ENCODE results near the gene NCS1.
"Not testable (repeated sequence)": the region's sequence is repeated elsewhere in the genome, so short reads cannot be mapped to it uniquely, and the experiment has no call there.

Gene NCS1

DNA sequence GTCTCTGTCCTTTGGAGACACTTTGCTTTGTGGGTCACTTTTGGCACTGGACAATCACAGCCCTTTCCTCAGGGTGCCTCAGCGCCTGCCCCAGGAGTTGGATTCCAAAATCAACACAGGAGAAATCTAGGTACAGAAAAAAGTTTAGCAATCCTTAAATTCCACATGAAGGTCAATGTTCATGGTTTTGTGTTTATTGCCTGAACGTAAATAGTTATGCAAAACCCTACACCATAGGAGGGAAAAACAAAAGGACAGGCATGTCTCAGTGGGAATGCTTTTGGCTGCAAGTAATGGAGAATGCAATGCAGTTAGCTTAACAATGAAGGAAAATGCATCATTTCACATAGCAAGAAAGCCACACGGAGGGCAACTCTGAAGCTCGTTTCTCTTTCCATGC is 86.8 kb downstream of the NCS1 start:
- DNase-seq (ENCODE audit: insufficient read length, low spot score) = no peak
- FAIRE-seq = no peak

DNA sequence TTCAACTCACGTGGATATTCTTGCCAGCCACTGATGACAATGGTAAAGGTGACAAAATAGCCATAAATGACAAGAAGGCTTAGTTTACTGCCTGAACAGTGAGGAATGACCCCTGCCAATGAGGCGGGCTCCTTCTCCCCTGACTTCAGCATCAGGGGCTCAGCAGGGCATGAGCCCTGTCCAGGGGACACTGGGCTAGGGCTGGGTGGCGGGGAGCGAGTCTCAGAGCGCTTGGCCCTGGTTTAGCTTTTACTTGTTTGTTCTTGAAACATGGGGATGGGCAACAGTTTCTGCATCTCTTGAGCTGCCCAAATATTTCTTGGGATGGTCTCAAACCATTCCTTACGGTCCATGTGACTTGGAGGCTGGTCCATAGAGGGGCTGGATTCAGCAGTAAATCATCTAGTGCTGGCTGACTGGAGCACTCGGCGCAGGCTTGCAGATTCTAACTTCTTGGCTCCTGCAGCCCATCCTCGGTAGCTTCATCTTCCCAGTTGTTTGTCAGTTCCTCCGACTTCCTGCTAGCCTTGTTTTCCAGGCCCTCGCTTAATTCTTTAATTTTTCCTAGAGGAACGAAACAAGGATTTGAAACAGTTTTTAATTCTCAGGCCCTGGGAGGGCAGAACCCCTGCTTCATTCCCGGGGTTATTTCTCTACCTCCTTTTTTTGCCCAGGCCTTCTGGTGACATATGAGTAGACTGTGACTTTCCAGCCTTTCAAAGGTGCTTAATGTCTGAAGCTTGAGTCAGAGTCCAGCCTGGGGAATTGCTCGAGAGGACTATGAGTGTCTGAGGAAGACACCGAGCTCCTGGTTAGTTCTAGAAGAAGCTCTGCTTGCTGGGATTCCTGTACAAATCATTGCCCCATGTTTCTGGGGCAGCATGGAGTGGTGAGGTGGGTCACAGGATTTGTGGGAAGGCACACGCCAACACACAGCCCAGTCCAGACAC is 88.9 kb downstream of the NCS1 start:
- DNase-seq (ENCODE audit: insufficient read length, low spot score) (no peak), FAIRE-seq (no peak)

GRCh38 chr9:130262061-130262745 is 90.0 kb downstream of the NCS1 start:
- FAIRE-seq (no peak), DNase-seq (ENCODE audit: insufficient read length, low spot score) (no peak)

DNA sequence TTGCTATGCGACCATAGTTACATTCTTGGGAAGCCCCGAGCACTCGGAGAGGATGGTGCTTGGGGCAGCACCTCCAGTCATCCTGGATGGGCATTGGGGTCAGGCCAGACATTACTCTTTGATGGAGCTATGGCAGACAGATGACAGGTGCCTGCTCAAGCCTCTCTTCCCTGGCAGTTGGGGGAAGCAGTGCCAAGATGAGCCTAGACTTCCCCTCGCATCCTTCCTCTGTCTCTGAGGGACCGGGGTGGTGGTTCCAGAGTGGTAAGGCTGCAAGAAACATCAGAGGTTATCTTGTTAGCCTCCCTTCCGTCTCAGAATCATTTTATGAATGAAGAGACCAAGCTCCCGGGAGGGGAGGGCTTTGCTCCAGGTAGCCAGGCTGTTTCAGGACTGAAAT is 90.6 kb downstream of the NCS1 start:
- FAIRE-seq = no peak
- DNase-seq (ENCODE audit: insufficient read length, low spot score) = no peak

DNA sequence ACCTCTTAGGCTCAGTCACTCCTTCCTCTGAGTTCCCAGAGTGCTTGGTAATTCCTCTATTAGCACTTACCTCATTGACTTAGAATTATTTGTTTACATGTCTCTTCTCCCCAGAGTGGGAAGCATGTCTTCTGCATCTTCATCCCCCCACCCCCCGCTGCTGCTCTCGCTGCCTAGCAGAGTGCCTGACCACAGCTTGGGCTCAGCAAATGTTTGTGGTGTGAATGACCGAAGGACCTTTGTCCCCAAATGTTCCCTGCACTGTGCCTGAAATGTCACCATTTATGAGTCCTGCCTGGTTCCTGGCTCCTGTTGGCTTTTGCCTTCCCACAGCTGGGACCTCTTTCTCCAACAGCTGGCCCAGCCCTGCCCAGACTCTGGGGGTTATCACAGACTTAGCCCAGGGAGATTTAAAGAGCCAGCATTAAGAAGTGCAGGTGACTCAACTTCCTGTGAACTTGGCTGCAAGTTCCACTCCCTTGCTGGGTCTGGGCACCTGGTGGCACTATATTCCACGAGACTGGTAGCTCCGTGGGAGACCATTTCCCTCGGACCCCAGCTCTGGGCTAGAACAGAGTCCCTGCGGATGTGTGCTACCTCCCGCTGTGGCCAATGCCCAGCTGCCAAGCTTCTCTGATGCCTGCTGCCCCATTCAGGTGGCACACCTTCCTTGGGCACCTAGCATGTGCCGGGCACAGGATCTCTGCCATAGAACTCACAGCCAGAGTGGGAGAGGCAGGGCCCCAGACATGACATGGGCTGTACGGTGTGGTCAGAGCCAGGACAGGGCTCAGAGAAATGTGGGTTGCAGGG is 91.6 kb downstream of the NCS1 start:
- DNase-seq (ENCODE audit: insufficient read length, low spot score) = no peak
- FAIRE-seq = no peak

DNA sequence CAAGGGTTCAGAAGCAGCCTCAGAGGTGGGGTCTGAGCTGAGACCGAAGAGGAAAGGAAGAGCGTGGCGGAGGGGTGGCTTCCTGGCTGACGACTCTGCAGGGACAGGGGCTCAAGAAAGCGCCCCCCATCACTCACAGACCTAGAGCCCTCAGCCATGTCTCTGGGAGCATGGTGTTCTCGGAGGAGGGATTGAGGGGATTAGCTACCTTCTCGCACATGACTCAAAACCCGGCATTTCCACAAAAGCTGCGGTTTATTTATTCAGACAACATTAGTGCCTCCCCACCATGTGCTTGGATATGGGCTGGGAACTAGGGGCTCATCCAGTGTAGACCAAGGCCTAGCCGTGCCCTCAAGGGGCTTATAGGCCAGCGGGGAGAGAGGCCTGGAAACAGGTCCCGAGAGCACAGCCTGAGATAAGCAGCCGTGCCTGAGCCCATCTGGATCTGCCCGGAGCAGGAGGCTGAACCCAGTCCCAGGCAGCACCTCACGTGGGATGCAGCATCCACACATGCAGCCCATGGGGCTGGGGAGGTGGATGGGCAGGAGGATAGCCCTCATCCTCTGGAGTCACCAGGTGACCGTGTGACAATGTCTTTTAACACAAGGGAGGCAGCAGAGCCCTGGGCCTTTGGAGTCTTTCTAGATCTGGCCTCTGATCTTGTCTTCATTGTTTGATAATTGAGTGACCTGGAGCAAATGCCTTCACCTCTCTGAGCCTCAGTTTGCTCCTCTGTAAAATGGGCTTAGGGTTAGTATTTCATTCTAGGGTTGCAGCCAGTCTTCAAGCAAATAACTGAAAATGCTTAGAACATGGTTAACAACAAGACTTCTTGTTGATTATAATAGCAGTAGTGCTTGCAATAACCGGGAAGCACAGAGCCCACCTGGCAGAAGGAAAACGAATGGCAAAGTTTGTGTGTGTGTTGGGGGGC is 92.5 kb downstream of the NCS1 start:
- FAIRE-seq (no peak), DNase-seq (ENCODE audit: insufficient read length, low spot score) (no peak)

DNA sequence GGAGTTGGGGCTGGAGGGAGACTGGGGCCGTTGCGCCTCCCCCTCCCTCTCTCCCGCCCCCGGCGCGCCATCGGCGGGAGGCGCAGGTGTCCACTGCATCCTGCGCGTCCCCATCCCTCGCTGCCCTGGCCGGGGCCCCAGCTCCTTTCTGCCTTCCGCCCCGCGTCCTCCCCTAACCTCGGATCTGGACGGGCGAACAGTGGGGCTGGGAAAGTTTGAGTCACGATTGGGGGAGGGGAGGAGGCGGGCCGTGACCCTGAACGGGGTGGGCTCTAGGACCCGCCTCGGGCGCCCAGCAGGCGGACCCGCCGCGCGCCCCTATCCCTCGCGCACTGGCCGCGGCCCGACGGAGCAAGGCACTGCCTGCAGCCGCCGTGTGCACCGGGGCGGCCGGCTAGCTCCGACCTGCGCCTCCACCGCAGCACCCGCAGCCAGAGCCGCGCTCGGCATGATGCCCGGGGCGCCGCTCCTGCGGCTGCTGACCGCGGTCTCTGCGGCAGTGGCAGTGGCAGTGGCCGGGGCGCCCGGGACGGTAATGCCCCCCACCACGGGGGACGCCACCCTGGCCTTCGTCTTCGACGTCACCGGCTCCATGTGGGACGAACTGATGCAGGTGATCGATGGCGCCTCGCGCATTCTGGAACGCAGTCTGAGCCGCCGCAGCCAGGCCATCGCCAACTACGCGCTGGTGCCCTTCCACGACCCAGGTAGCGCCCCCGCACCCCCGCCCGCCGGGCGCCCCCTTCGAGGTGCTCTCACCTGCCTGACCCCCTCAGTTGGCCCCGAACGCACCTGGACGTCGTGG is 93.4 kb downstream of the NCS1 start, which contains the start of gene HMCN2:
TSS of gene HMCN2 (plus strand) at position 330 of the 805 bp plus-strand sequence. CDS start at position 449, 119 bp downstream.
- no peak for FAIRE-seq
- no peak for DNase-seq (ENCODE audit: insufficient read length, low spot score)

DNA sequence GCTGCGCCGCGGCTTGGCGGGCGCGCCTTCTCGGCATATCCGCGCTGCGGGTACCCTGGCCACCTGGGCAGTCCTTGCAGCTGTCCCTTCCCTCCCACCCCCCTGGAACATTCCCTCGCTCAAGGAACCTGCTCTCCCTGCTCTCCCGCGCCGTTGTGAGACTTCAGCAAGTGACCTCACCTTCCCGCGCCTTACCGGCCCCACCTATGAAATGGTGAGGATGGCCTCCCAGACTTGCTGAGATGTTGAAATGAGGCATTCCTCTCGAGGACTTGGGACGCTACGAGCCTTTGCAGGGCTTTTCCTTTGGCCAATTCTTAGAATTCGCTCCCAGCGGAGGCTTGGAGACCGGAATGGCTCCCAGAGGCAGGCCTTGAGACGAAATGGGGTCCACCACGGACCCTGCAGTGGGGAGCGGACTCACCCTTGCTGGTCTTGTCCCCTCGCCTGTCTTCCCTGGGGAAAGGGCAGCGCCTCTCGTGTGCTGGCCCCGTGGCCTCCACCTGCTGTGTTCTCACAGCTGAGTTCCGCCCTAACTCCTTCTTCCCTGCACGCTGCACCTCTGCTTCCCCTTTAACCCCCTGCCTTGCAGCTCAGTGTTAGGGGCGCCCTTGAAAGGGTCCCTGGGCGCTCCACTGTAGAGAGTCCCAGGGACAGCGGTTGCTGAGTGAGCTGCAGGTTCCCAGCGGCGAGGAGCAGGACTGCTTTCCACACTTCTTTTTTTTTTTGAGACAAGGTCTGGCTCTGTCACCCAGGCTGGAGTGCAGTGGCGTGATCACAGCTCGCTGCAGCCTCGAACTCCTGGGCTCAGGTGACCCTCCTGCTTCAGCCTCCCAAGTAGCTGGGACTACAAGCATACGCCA is 94.3 kb downstream of the NCS1 start:
- FAIRE-seq = no peak
- DNase-seq (ENCODE audit: insufficient read length, low spot score) = no peak

DNA sequence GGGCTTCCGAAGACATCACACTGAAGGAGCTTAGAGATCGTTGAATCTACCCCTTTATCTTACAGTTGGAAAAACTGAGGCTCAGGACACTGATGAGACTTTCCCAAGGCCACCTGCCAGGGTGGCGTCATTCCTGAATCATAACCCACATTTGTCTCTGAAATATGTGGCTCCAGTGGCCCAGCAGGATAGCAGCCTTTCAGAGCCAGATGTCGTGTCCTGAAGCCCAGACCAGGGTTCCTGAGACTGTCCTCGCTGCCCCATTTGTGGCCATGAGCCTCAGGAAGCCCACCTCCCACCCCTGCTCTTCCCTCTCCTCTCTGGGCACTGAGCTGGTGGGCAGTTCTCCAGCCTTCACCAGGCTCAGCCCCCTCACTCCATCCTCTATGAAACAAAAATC is 95.7 kb downstream of the NCS1 start:
- DNase-seq (ENCODE audit: insufficient read length, low spot score) (no peak), FAIRE-seq (no peak)

DNA sequence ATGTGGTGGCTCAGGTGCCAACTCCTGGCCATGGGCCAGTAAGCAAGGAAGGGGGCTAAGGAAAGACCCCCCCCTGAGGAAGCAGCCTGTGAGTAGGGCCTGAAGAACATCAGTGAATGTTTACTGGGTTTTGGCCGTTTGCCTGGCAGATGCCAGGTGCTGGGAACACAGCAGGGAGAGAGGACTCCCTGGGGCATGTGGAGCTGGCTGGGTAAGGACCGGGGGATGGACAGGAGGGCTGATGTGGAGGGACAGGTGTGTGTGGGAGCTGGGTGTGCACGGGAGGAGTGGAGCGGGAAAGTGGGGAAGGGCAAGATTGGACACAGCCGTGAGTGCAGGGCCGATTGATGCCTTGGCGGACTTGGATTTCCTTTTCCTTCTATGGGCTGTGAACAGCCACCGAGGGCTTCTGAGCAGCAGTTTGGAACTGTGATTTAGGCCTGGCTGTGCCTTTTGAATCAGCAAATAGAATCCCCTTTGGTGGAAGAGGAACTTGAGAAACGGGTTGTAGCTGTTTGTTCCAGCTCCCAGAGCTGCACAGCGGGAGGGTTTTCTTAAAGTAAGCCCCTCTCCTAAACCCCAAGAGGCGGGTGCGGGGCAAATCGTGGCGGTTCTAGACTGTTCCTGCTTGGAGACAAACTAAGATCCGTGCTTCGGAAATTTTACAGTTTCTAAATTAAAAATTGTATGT is 96.5 kb downstream of the NCS1 start:
- DNase-seq (ENCODE audit: insufficient read length, low spot score) (no peak), FAIRE-seq (no peak)

DNA sequence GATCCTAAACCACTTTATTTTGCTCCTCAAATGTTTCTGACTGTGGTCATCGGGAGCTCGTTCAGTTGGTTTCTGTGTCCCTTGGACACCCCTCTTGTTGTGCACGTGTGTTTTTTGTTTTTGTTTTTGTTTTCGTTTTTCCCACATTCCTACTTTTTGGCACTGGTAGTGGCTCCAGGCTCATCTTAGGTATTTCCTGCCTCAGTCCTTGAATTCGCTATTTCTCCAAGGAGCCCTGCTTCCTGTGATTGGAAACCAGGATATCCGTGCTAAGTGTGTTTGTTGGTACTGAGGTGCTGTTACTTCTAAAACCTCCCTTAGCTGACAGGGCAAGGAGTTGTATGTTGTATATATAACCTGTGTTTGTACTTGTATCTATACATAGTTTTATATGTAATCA is 99.3 kb downstream of the NCS1 start:
- FAIRE-seq (no peak), DNase-seq (ENCODE audit: insufficient read length, low spot score) (no peak)

- no peak for DNase-seq (ENCODE audit: insufficient read length, low spot score)
- FAIRE-seq = no peak
Measured at GRCh38 chr9:130275156-130275555, 103.0 kb downstream of the NCS1 start.

DNA sequence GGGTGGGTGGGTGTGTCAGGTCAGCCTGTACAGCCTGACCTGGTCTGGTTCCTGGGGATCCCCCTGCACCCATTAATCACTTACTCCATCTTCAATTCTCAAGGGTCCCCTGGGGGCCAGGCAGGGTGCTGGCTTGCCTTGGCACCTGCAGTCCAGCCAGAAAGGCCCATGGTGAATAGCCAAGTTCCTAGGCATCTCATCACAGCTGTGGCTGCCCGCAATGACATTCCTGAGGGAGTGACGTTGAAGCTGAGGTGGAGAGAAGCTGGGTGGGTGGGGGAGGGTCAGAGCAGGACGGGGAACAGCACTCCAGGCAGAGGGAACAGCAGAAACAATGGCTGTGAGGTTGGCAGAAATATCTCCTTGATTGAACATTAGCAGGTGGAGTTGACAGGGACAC is 103.9 kb downstream of the NCS1 start:
- DNase-seq (ENCODE audit: insufficient read length, low spot score) (no peak), FAIRE-seq (no peak)

DNA sequence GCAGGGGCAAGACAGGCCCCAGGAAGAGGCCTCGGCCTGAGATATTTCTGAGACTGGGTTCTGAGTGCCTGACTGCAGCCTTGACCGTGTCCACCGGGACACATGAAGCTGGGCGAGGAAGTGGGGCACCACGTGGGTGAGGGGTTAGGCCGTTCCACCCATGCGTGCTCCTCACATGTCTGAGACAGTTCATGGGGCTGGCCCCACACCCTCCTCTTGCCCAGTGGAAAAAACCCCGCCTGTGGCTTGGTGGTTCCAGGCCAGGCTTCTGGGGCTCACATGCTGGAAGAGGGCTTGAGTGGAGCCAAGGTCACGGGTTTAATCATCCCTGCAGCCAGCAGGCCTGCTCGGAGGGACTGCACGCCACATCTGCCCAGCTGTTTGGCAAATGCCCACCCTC is 104.8 kb downstream of the NCS1 start:
- no peak for DNase-seq (ENCODE audit: insufficient read length, low spot score)
- no peak for FAIRE-seq

GRCh38 chr9:130277525-130277924 is 105.3 kb downstream of the NCS1 start:
- not testable (repeated sequence) for FAIRE-seq; DNase-seq (ENCODE audit: insufficient read length, low spot score)

- DNase-seq (ENCODE audit: insufficient read length, low spot score) (no peak), FAIRE-seq (no peak)
Measured at GRCh38 chr9:130283539-130284248, 111.5 kb downstream of the NCS1 start.

- DNase-seq (ENCODE audit: insufficient read length, low spot score) = no peak
- no peak for FAIRE-seq
Measured at GRCh38 chr9:130284249-130284625, 112.0 kb downstream of the NCS1 start.
